ENCODE measurements around the gene ZBTB38.

Gene ZBTB38, protein sequence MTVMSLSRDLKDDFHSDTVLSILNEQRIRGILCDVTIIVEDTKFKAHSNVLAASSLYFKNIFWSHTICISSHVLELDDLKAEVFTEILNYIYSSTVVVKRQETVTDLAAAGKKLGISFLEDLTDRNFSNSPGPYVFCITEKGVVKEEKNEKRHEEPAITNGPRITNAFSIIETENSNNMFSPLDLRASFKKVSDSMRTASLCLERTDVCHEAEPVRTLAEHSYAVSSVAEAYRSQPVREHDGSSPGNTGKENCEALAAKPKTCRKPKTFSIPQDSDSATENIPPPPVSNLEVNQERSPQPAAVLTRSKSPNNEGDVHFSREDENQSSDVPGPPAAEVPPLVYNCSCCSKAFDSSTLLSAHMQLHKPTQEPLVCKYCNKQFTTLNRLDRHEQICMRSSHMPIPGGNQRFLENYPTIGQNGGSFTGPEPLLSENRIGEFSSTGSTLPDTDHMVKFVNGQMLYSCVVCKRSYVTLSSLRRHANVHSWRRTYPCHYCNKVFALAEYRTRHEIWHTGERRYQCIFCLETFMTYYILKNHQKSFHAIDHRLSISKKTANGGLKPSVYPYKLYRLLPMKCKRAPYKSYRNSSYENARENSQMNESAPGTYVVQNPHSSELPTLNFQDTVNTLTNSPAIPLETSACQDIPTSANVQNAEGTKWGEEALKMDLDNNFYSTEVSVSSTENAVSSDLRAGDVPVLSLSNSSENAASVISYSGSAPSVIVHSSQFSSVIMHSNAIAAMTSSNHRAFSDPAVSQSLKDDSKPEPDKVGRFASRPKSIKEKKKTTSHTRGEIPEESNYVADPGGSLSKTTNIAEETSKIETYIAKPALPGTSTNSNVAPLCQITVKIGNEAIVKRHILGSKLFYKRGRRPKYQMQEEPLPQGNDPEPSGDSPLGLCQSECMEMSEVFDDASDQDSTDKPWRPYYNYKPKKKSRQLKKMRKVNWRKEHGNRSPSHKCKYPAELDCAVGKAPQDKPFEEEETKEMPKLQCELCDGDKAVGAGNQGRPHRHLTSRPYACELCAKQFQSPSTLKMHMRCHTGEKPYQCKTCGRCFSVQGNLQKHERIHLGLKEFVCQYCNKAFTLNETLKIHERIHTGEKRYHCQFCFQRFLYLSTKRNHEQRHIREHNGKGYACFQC (N-terminal part only)

DNA sequence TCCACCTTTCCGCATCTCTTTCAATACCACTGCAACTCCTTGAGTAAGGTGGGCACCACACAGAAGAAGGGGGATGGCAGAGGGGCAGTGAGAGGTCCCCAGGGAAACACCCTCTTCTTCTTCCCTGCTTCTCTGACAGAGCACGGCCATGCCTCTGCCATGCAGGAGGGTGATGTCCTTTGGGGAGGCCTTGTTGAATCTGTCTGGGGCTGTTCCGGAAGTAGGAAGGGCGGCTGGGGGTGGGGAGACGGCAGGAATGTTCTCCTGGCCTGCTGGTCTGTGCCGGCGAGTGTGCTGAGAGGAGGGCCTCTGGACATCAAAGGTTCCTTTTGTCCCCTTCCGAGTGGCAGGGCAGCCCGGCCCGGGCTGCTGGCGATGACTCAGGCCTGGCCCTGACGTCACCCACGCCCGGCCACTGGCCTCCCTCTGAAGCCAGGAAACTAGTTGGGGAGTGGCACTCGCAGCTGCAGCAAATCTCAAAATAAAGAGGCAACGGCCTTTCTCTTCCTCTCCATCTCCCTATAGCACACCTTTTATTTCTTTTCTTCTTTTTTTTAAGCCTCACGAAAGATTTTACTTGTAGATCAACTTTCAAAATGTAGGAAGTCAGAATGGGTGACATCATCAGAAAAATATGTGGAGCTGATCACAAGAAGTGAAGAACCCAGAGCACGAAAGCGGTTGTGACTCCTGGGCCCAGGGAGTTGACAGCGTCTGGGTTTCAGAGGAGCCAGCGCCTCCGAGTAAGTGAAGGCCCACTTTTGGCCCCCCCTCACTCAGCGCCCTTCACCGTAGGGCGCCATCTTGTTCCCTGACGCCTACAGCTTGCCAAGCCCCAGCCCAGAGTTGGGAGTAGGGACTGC lies at the start of gene ZBTB38:
TSS of gene ZBTB38 (plus strand) at position 443 of the 863 bp plus-strand sequence. CDS start 73,885 bp downstream, outside the sequence.
- no peak for DNase-seq (ENCODE audit: low spot score)

DNA sequence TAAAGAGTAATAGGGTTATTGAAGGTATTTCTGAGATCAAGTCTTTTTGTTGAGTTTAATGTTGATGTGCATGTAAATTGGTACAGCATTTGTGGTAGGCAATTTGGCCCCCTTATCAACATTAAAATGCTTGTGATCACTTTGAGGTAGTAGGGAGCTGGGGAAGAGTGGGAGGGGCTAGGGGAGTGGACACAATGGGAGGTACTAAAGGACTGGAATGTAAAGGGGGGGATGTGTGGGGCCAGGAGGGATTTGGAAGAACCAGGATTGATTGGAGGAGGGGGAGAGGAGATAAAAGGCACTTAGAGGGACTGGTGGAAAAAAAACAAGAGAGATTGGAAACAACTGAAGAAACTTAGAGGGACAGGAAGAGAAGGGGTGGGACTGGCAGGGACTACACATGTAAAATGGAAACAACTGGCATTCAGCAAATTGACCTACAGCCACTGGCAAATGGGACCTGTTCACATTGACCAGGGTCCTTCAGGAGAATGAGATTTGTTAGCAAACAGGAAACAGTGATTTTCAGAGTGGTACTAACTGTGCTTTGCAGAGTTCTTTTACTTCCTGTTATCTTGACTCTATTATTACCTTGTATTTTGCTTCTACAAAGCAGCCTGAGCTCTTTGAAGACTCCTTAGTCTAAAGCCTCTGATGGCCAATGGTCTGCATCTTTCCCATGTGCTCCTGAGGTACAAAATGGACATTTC lies 47.8 kb upstream of the ZBTB38 start:
- DNase-seq (ENCODE audit: low spot score), result no peak

DNA sequence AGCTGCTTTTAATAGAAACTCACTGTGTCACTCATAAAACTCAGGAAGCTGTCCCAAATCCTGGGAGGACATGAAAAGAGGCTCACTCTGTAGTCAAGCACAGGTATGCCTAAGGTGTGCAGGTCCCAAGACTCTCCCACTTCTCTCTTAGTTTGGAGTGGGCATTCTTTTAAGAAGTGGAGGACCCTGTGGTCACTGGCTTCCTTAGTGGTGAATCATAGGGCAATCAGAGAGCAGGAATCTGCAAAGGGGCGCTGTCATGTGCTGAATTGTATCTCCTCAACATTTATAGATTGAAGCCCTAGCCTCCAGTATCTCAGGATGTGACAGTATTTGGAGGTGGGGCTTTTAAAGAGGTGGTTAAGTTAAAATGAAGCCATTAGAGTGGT lies 47.2 kb upstream of the ZBTB38 start:
- no peak for DNase-seq (ENCODE audit: low spot score)

DNA sequence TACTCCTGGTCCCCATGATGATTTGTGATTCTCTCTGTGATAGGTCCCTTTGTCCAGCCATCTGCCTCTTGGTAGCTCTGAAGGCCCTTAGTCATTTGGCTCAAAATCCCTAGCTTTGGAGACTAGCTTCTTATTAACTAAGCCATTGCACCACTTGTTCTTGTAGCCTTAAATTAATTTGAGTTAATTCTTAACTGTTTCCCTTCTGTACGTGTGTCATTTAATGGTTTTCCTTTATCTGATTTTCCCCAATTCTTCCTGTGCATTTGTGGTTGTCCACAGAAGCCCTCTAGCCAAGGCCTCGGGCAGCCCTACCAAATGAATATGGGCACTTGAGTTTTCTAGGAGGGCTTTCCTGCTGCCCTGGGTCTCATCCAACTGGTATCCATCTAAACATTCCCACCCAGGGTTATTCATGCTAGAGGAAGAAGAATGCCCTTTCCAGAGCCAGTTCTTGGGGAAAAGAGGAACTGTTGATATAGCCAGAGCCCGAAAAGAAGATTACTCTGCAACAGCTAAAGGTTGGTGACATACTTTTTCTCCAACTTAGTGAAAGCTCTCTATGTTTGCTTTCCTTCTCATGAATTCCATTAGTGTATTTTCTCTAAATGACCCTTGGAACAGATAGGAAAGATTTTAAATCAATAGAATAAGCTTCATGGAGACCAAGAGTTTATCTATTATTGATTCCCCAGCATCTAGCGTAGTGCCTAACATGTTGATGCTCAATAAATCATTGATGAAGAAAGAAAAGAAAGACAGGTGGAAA lies 44.2 kb upstream of the ZBTB38 start:
- DNase-seq (ENCODE audit: low spot score), result no peak

DNA sequence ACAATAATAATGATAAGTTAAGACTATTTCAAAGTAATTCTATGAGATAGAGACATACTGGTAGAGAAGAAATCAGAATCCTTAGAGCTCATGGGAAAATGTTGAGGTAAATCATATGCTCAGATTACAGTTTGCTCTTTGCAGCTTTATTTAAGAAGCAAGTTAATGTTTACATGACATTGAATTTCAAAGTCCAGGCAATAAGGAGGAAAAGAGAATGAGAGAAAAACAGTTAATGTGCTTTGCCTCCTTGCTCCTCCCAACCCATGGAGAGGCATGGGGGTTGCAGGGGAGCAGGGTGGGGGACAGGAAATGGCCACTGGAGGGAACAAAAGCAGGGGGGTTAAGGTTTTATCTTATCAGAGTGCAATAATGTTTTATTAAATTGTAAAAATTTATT lies 42.2 kb upstream of the ZBTB38 start:
- DNase-seq (ENCODE audit: low spot score), result no peak

DNA sequence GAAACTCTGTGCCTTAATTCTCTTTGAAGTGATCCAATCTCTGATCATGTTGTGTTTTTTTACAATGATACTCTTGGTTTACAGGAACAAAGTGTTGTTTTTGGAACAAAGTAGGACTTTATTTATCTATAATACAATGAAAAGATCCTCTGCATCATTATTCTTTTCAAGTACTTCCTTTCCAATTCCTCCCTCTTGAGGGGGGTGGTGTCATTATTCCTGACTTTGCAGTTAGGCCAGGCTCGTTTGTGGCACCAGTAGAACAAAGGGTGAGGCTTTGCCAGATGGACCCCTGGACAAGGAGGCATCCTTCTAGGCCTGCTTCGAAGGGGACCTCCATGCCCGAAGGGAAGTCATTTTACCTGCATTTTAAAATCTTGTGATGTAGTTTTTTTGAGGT lies 41.7 kb upstream of the ZBTB38 start:
- DNase-seq (ENCODE audit: low spot score), result no peak

DNA sequence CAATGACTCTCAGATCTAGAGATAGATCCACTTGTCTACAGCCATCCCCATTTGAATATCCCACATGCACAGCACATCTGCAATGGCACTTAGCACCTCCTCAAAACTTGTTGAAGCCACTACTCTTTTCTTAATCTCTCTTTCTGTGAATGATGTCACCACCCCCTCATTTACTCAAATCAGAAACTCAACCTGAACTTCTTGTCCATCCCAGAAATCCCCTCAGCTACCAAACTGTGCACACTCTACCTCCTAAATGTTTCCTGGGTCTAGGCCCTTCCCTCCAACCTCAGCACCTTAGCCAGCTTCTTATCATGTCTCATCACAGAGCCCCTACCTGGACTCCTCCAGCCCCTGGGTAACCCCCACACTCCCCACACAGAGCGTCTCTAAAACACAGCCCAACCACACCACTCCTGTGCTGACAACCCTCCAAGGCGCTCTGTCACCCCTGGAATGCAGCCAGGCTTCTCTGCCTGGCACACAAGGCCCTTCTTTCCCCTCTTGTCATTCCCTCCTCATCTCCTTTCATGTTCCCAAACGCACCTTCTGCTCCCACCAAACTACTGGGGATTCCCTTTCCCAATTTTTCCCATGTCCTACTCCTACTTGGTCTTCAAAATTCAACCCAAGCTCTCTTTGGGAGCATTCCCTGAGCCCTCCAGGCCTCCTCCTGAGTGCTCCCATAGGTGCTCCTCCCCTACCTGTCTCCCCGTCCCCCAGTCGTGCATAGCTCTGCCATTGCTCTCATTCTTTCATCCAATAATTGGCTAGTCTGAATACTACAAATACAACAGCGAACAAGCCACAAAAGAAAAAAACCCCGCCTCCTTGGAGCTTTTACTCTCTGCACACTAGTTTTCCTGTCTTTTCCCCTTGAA lies 39.8 kb upstream of the ZBTB38 start:
- DNase-seq (ENCODE audit: low spot score), result no peak

DNA sequence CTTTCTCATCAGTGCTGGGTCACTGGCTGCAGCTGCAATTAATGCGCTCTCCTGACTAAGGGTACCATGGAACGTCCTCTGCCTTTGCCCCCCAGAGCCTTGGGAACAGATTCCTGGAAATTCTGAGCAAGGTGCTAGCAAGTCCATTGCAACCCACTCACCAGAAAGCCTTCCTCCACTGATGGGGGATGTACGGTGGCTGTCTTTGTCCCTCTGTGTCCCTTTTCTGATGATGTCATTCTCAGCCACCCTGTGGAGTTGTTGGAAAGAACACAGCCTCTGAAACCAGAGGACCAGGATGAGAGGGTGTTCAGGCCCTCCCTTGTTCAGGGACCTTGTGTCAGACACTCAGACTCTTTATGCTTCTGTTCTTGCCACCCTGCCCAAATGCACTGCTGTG lies 38.1 kb upstream of the ZBTB38 start:
- no peak for DNase-seq (ENCODE audit: low spot score)

DNA sequence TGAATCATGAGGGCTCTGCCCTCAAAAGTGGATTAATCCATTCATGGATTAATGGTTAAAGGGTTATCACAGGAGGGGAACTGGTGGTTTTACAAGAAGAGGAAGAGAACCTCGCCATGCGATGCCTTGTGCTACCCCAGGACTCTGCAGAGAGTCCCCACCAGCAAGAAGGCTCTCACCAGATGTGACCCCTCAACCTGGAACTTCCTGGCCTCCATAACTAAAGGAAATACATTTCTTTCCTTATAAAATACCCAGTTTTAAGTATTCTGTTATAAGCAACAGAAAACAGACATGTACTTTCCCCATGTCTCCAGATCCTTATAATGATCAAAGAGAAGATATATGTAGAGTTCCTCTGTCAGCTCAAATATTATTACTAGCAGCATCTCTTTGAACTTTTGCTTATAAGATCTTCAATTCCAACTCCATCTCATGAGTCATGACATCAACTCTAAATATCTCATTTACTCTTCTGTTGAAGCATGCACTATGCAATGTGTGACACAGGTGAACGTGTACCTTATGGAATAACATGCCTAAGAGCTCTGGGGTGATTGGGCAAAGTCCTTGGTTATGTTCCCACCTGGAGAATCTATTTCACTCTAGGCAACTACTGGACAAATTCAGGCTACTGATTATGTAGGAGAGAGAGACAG lies 37.5 kb upstream of the ZBTB38 start:
- DNase-seq (ENCODE audit: low spot score), result no peak

DNA sequence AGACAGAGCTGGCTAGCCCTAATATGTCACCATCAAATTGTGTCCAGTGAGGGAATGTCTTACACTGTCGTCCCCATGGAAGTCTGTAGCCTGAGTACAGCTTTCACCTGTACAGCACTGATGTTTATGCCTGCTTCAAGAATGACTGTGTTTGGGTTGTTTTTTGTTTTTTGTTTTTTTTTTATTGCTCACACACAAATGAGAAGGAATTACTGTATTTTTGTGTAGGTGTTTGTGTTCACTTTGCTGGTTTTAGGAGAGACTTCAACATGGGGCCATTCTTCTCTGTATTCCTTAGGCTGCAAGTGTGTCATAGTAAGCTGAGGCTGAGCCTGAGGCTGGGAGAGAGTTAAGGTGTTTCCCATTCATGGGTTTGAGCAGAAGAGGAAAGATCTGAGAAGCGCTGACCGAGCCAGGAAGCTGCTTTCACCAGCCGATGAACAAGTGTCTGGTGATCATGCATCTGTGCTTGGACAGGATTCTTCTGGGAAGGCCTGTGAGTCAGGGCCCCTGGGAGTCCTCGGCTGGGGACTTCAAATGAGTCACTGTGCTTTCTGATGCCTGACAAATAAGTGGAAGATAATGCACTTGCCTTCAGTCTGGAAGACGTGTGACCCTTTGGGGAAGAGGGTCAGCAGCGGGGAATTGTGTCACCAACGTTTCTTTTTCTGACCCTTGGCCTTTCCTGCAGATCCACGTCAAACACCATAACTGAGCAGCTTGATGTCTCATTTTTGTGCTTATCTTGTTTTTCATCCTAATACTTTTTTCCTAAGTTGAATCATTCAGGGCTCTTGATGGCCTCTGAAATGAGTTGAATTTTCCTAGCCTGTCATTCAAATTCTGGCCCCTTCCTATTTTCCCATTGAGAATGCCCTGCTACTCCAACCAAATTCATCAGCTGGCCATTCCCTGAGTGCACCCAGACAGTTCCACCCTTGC lies 36.7 kb upstream of the ZBTB38 start:
- DNase-seq (ENCODE audit: low spot score), result no peak

DNA sequence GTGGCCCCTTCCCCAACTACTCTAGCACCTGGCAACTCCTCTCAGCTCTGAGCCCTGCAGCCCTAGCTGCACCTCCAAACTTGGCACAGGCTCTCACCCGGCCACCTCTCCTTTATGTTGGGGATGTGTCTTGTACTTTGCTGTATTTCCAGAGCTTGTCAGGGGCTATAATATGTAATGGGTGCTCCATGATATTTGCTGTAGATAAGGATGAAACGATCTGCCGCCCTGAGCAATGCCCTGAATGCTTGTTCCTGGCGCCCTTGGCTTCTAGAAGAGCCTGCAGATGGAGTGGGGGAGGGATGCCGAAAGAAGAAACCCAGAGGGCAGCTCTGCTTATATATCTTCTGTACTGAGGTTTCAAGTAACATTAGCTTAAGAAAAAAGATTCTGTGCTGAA lies 35.9 kb upstream of the ZBTB38 start:
- no peak for DNase-seq (ENCODE audit: low spot score)

DNA sequence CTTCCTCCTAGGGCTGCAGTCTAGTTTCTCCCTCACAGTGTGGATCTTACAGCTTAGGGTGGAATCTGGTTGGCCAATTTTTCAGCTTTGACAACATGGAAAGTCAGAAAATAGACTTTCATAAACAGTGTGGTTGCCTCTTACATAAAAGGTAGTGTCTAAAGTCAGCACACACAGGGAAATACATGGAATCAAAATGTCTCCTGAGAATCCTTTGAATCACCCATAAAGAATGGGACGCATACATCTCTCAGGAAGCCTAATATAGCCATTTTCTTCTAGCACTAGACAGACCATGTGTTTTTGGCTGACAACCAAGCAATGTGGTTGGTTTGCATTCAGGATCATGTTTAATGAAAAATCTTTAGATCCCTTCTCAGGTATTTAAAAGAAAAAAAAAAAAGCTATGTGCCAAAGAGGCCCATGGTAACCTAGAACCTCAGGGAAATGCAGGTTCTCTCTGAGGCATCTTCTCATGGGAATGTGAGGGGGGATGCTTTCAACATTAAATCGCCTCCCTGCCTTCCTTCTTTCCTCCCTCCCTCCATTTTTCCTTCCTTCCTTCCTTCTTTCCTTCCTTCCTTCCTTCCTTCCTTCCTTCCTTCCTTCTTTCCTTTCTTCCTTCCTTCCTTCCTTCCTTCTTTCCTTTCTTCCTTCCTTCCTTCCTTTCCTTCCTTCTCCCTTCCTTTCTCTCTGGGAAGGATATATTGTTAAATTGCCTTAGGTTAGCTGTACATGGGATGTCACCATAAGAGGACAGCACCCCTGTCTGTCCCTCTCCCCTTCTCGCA lies 34.3 kb upstream of the ZBTB38 start:
- no peak for DNase-seq (ENCODE audit: low spot score)

DNA sequence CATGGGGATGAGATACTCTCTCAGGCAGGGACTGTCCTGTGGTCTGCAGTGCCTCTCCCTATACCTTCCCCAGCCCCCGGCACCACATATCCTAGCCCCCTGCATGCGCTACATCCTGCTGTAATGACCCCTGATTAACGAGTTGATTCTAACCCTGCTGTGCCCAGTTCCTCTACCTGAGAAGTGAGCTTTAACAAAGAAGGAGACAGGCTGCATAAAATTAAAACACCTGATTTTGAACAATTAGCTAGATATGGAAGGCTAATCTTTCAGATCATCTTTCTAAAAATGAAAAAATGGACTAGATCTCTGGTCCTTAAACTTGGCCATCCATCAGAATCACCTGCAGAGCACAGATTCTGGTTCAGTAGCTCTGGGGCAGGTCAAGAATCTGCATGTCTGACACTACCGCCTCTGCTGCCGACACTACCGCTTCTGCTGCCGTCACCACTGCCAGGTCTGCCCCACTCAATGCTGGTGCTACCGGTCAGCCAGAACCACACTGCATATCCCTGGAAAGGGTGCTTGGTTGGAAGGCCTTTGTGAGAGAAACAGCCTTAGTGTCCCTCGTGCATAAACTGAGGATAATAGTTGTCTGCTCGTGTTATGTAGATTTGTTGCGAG lies 33.6 kb upstream of the ZBTB38 start:
- DNase-seq (ENCODE audit: low spot score), result no peak

DNA sequence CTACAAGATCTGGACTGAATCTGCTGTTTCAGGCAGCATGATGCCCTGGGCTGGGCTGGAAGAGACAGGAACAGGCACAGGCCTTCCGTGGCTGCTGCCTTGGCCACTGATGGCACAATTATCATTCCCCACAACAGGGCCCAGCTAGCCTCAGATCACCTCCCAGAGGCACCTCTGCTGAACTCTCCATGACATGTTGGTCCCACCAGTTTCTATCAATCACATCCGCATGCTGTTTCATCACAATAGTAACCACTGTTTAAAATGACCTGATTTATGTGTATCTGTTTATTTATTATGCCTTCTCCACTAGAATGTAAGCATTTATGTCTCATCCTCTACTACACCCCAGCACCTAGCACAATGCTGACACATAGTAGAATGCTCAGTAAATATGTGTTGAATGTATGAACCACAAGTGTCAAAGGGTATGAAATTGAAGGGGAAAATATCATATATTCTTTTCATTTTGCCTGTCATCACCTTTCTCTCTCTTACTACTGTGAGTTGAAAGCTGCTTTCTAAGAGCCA lies 32.7 kb upstream of the ZBTB38 start:
- no peak for DNase-seq (ENCODE audit: low spot score)

DNA sequence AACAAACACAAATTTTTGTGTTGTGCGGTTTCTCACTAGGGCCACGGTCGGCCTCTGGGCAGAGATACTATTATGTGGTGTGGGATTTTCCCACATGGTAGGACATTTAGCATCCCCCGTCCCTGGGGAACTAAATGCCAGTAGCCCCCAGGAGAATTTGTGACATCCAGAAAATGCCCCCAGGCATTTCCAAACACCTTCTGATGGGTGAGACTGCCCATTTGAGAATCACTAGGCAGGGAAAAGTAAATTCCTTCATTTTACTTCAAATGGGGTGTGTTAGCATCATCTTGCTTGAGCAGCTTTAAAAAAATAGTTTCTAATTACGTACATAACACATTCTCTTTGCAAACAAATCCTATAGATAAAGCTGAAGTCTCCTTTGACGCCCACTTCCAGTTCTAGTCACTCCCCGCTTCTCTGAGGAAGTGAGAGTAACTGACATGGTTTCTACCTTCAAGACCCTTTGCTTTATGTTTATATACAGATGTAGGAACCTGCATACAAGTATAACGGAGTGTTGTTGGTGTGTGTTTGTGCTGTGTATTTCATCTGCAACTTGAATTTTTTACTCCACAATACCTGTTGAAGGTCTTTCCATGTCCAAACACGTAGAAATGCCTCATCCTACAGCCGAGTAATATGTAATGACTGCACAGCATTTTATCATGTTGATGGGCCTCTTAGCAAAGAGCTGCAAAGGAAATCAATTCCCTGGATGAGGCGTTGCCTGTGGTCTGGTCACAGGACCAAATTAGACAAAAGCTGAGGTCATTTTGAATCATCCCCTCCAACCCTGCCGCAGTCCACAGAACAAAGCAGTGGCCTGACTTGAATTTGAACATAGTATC lies 31.4 kb upstream of the ZBTB38 start:
- no peak for DNase-seq (ENCODE audit: low spot score)
